MM.1S (cell line): Measurements from ENCODE around the gene ATG16L2.

Experiments
- DNase-seq: peaks from one replicate; pipeline ENCODE4 v3.0.0-alpha.2; 2015
- H2AFZ ChIP-seq: fragments of 300-600 bp; sonication (generic); 2 replicates; pipeline ENCODE4 v1.6.0; 2016; ENCODE audit warnings: antibody characterized with exemption, low read length
- H3F3A ChIP-seq: fragments of 300-600 bp; sonication (generic); 2 replicates; pipeline ENCODE4 v1.6.1; 2016; ENCODE audit warnings: mild to moderate bottlenecking, antibody characterized with exemption, low read length, moderate library complexity, mixed read lengths; ENCODE audit not compliant: insufficient read depth
- H3K27ac ChIP-seq: fragments of 300-600 bp; sonication (generic); 2 replicates; pipeline ENCODE4 v1.5.1; 2016; ENCODE audit warnings: mild to moderate bottlenecking, low read length
- H3K27me3 ChIP-seq: fragments of 300-600 bp; sonication (generic); replicated peaks from 2 replicates; pipeline ENCODE4 v1.6.0; 2016; ENCODE audit warnings: low read length; ENCODE audit not compliant: insufficient read depth
- H3K36me3 ChIP-seq: fragments of 300-600 bp; sonication (generic); replicated peaks from 2 replicates; pipeline ENCODE4 v1.6.1; 2016; ENCODE audit warnings: mild to moderate bottlenecking, low read length, mixed read lengths; ENCODE audit not compliant: insufficient read depth
- H3K4me1 ChIP-seq: fragments of 300-600 bp; sonication (generic); 2 replicates; pipeline ENCODE4 v1.6.1; 2016; ENCODE audit warnings: low read length, mixed read lengths
- H3K4me2 ChIP-seq: fragments of 300-600 bp; sonication (generic); 2 replicates; pipeline ENCODE4 v1.6.0; 2016; ENCODE audit warnings: low read depth, low read length
- H3K4me3 ChIP-seq: fragments of 300-600 bp; sonication (generic); 2 replicates; pipeline ENCODE4 v1.5.1; 2016; ENCODE audit warnings: low read length, mixed read lengths
- H3K79me2 ChIP-seq: fragments of 300-600 bp; sonication (generic); 2 replicates; pipeline ENCODE4 v1.6.1; 2016; ENCODE audit warnings: mixed run types, low read length, mixed read lengths
- H3K9ac ChIP-seq: fragments of 300-600 bp; sonication (generic); 2 replicates; pipeline ENCODE4 v1.6.1; 2016; ENCODE audit warnings: low read length, mixed read lengths
- H3K9me2 ChIP-seq: fragments of 300-600 bp; sonication (generic); replicated peaks from 2 replicates; pipeline ENCODE4 v1.6.1; 2016; ENCODE audit warnings: mild to moderate bottlenecking, low read length, mixed read lengths; ENCODE audit not compliant: insufficient read depth
- H3K9me3 ChIP-seq: fragments of 300-600 bp; sonication (generic); replicated peaks from 2 replicates; pipeline ENCODE4 v1.6.1; 2016; ENCODE audit warnings: mild to moderate bottlenecking, low read length, mixed read lengths; ENCODE audit not compliant: insufficient read depth
- H4K20me1 ChIP-seq: fragments of 300-600 bp; sonication (generic); 2 replicates; pipeline ENCODE4 v1.6.1; 2016; ENCODE audit warnings: mild to moderate bottlenecking, low read length, moderate library complexity, mixed read lengths; ENCODE audit not compliant: insufficient read depth
- EZH2 ChIP-seq: fragments of 300-600 bp; sonication (generic); optimal IDR thresholded peaks from 2 replicates; pipeline ENCODE3; 2017; ENCODE audit warnings: low read depth, mild to moderate bottlenecking, antibody characterized with exemption, low read length, mixed read lengths
- EZH2phosphoT487 ChIP-seq: fragments of 300-600 bp; sonication (generic); IDR thresholded peaks from 2 replicates; pipeline ENCODE4 v1.6.1; 2018; ENCODE audit warnings: antibody characterized with exemption, low read length
- TF ChIP-seq, protein P1 (sequence below): fragments of 300-600 bp; sonication (generic); IDR thresholded peaks from 2 replicates; pipeline ENCODE4 v1.5.1; 2016; ENCODE audit warnings: antibody characterized with exemption, low read length, mixed read lengths

The ATG16L2 gene

GRCh38 chr11:72869831-72870230 lies 55.6 kb downstream of the ATG16L2 start:
- Histone ChIP-seq H4K20me1 (no peaks in the 10 kb centered on the region), H3K4me2 (no peak overlapping the region), H2AFZ (no peak overlapping the region), H3K4me3 (no peak overlapping the region), H3K9ac (no peak overlapping the region), H3K9me3 (no peaks in the 10 kb centered on the region), H3K27me3 (no peaks in the 10 kb centered on the region), H3K9me2 (no peaks in the 10 kb centered on the region), H3K27ac (no peak overlapping the region), H3K36me3 (peaks cover 4% of the 10 kb centered on the region; the same call in 1 of the 2 replicates), H3K79me2 (no peaks in the 10 kb centered on the region), H3K4me1 (no peaks in the 10 kb centered on the region), H3F3A (no peaks in the 10 kb centered on the region)
- DNase-seq, result no peak
- TF ChIP-seq, protein P1, sequence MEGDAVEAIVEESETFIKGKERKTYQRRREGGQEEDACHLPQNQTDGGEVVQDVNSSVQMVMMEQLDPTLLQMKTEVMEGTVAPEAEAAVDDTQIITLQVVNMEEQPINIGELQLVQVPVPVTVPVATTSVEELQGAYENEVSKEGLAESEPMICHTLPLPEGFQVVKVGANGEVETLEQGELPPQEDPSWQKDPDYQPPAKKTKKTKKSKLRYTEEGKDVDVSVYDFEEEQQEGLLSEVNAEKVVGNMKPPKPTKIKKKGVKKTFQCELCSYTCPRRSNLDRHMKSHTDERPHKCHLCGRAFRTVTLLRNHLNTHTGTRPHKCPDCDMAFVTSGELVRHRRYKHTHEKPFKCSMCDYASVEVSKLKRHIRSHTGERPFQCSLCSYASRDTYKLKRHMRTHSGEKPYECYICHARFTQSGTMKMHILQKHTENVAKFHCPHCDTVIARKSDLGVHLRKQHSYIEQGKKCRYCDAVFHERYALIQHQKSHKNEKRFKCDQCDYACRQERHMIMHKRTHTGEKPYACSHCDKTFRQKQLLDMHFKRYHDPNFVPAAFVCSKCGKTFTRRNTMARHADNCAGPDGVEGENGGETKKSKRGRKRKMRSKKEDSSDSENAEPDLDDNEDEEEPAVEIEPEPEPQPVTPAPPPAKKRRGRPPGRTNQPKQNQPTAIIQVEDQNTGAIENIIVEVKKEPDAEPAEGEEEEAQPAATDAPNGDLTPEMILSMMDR, result no peak
- TF ChIP-seq EZH2, result no peak
- no peak for TF ChIP-seq EZH2phosphoT487

- Histone ChIP-seq H3K9me3 (no peaks in the 10 kb centered on the region), H3K4me1 (no peaks in the 10 kb centered on the region), H3K27me3 (no peaks in the 10 kb centered on the region), H3K79me2 (no peaks in the 10 kb centered on the region), H3F3A (no peaks in the 10 kb centered on the region), H3K4me3 (no peak overlapping the region), H3K4me2 (no peak overlapping the region), H3K36me3 (peaks cover 4% of the 10 kb centered on the region; the same call in 1 of the 2 replicates), H4K20me1 (no peaks in the 10 kb centered on the region), H2AFZ (no peak overlapping the region), H3K27ac (no peak overlapping the region), H3K9ac (no peak overlapping the region), H3K9me2 (no peaks in the 10 kb centered on the region)
- DNase-seq, result no peak
- no peak for TF ChIP-seq EZH2
- TF ChIP-seq, protein P1, result no peak
- no peak for TF ChIP-seq EZH2phosphoT487
These were observed 56.9 kb downstream of the ATG16L2 start for GRCh38 chr11:72871119-72871518.

GRCh38 chr11:72872012-72872411 lies 57.8 kb downstream of the ATG16L2 start:
- TF ChIP-seq EZH2, result no peak
- Histone ChIP-seq H3K4me3 (no peak overlapping the region), H3F3A (no peaks in the 10 kb centered on the region), H3K27ac (no peak overlapping the region), H3K79me2 (no peaks in the 10 kb centered on the region), H3K4me2 (no peak overlapping the region), H3K36me3 (peaks cover 4% of the 10 kb centered on the region; the same call in 1 of the 2 replicates), H4K20me1 (no peaks in the 10 kb centered on the region), H3K9me3 (no peaks in the 10 kb centered on the region), H3K9me2 (no peaks in the 10 kb centered on the region), H3K4me1 (no peaks in the 10 kb centered on the region), H3K27me3 (no peaks in the 10 kb centered on the region), H3K9ac (no peak overlapping the region), H2AFZ (no peak overlapping the region)
- DNase-seq, result no peak

GRCh38 chr11:72875736-72876135 lies 61.5 kb downstream of the ATG16L2 start:
- Histone ChIP-seq H3K27me3 (no peaks in the 10 kb centered on the region), H3K36me3 (peaks cover 4% of the 10 kb centered on the region; the same call in 1 of the 2 replicates), H3K9me3 (no peaks in the 10 kb centered on the region), H2AFZ (no peak overlapping the region), H3K4me3 (no peak overlapping the region), H3K4me2 (no peak overlapping the region), H3K9me2 (no peaks in the 10 kb centered on the region), H3F3A (no peaks in the 10 kb centered on the region), H3K27ac (no peak overlapping the region), H3K9ac (no peak overlapping the region), H3K4me1 (no peaks in the 10 kb centered on the region), H4K20me1 (no peaks in the 10 kb centered on the region), H3K79me2 (0 out of 2 replicates have a peak, but pooled peaks cover 3% of the 10 kb centered on the region)
- no peak for TF ChIP-seq EZH2
- TF ChIP-seq, protein P1, result no peak
- no peak for TF ChIP-seq EZH2phosphoT487
- DNase-seq, result no peak
